HUES6 (cell line): Measurements from ENCODE around the gene THRA.

Experiments
- H3K27ac ChIP-seq: 2 replicates; pipeline ENCODE4 v1.7.0; 2013; ENCODE audit warnings: low read depth, mild to moderate bottlenecking, low read length, inconsistent platforms
- H3K27me3 ChIP-seq: 2 replicates; pipeline ENCODE4 v1.6.1; 2013; ENCODE audit warnings: low read length; ENCODE audit not compliant: control insufficient read depth, insufficient read depth
- H3K36me3 ChIP-seq: 2 replicates; pipeline ENCODE4 v1.6.1; 2013; ENCODE audit warnings: low read length; ENCODE audit not compliant: control insufficient read depth, insufficient read depth
- H3K4me1 ChIP-seq: 2 replicates; pipeline ENCODE4 v1.6.1; 2013; ENCODE audit warnings: low read length; ENCODE audit not compliant: control insufficient read depth, insufficient read depth
- H3K4me3 ChIP-seq: 2 replicates; pipeline ENCODE4 v1.5.1; 2013; ENCODE audit warnings: low read depth, low read length
- H3K9ac ChIP-seq: one replicate; pipeline ENCODE4 v1.6.1; 2013; ENCODE audit warnings: mild to moderate bottlenecking, low read length
- H3K9me3 ChIP-seq: 2 replicates; pipeline ENCODE4 v1.6.1; 2013; ENCODE audit warnings: low read depth, low read length; ENCODE audit not compliant: control insufficient read depth, insufficient read depth

THRA gene

DNA sequence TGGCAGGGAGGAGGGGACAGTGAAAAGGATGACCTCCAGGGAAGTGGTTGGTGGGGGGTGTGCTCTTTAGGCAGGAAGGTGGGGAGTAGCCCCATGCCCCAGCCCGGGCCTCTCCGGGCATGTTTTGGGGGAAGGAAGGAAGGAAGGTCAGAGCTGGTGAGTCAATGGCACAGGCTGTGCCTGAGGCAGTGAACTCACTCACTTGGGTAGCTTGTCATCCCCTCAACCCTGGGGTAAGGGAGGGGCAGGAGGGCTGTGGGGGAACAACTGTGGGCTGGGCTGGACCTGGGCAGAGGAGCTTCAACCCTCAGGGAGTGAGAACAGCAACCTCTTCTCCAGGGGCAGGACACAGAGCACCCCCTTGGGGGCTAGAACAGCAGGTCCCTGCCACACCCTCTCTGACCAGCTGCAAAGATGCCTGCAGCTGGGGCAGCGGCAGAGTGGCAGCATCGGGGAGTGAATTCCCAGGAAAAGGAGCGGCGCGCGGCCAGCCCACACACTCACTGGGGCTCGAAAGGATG, 41.3 kb upstream of the THRA start:
- Histone ChIP-seq H3K9ac (peak overlapping the region; percentile 7), H3K4me3 (no peak overlapping the region), H3K27me3 (no peaks in the 10 kb centered on the region), H3K4me1 (peaks cover 20% of the 10 kb centered on the region), H3K36me3 (peaks cover 76% of the 10 kb centered on the region), H3K27ac (no peak overlapping the region), H3K9me3 (no peaks in the 10 kb centered on the region)

- no peak overlapping the region for H3K27ac ChIP-seq
- H3K9ac ChIP-seq: no peak overlapping the region
- H3K9me3 ChIP-seq: no peaks in the 10 kb centered on the region
- no peaks in the 10 kb centered on the region for H3K27me3 ChIP-seq
- peaks cover 80% of the 10 kb centered on the region for H3K36me3 ChIP-seq
- H3K4me1 ChIP-seq: peaks cover 18% of the 10 kb centered on the region
- no peak overlapping the region for H3K4me3 ChIP-seq
Observed at GRCh38 chr17:40022497-40022896, 40.3 kb upstream of the THRA start.

- Histone ChIP-seq H3K4me1 (peaks cover 14% of the 10 kb centered on the region), H3K4me3 (no peak overlapping the region), H3K27ac (no peak overlapping the region), H3K9ac (no peak overlapping the region), H3K9me3 (no peaks in the 10 kb centered on the region), H3K36me3 (peaks cover 81% of the 10 kb centered on the region), H3K27me3 (no peaks in the 10 kb centered on the region)
Observed at GRCh38 chr17:40022961-40023541, 39.7 kb upstream of the THRA start.

- H3K9ac ChIP-seq: no peak overlapping the region
- no peak overlapping the region for H3K27ac ChIP-seq
- H3K9me3 ChIP-seq: no peaks in the 10 kb centered on the region
- peaks cover 85% of the 10 kb centered on the region for H3K36me3 ChIP-seq
- H3K4me3 ChIP-seq: no peak overlapping the region
- peaks cover 8% of the 10 kb centered on the region for H3K4me1 ChIP-seq
- no peaks in the 10 kb centered on the region for H3K27me3 ChIP-seq
Observed at GRCh38 chr17:40023590-40024292, 39.0 kb upstream of the THRA start.

DNA sequence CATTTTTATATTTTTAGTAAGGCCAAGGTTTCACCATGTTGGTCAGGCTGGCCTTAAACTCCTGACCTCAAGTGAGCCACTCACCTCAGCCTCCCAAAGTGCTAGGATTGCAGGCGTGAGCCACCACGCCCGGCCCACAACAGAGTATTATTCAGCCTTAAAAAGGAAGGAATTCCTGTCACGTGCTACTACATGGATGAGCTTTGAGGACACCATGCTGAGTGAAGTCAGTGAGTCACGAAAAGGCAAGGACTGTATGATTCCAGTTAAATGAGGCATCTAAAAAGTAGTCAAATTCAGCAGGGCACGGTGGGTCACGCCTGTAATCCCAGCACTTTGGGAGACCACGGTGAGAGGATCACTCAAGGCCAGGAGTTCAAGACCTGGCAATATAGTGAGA, 37.9 kb upstream of the THRA start:
- Histone ChIP-seq H3K27me3 (no peaks in the 10 kb centered on the region), H3K9me3 (no peaks in the 10 kb centered on the region), H3K4me3 (no peak overlapping the region), H3K36me3 (peaks cover 85% of the 10 kb centered on the region), H3K27ac (no peak overlapping the region), H3K9ac (no peak overlapping the region), H3K4me1 (no peaks in the 10 kb centered on the region; the same call in 1 of the 2 replicates)

GRCh38 chr17:40025559-40025958, 37.2 kb upstream of the THRA start:
- Histone ChIP-seq H3K27ac (no peak overlapping the region), H3K9me3 (no peaks in the 10 kb centered on the region), H3K9ac (no peak overlapping the region), H3K36me3 (peaks cover 79% of the 10 kb centered on the region), H3K27me3 (no peaks in the 10 kb centered on the region), H3K4me3 (no peak overlapping the region), H3K4me1 (no peaks in the 10 kb centered on the region; the same call in 1 of the 2 replicates)

DNA sequence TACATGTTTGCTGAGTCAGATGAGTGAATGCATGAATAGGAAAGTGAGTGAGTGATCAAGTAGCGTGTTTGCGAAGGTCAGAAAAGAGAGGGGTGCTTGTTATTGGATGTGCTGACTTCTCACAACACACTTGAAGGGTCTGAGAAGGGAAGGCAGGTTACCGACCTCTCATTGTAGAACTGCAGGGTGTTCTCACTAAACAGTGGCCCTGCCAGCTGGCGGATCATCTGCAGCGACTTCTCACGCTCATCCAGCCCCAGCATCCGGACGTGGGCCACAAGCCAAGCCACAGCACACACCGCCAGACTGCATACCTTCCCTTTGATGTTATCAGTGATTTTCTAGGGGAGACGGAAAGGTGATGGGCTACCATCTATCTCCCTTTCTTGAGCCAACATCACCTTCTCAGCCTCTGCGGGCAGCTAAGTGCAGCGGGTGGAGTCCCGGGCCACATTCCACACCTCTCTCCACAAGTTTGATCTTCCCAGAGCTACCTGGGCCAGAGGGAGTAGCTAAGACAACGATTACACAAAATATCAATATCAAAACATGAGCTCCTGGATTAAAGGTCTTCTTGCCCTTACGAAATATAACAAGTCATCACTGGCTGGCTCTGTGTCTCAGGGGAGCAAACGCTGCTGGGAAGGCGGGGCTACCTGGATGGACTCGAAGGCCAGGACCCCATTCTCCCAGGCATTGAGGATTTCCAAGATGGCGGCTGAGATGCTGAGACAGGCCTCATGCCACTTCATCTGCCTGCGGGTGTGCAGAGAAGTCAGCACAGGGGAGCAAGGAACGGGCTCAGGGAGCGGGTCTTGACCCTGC, 36.6 kb upstream of the THRA start:
- no peak overlapping the region for H3K27ac ChIP-seq

GRCh38 chr17:40026816-40027613, 35.8 kb upstream of the THRA start:
- peaks cover 79% of the 10 kb centered on the region for H3K36me3 ChIP-seq
- H3K4me1 ChIP-seq: no peaks in the 10 kb centered on the region; the same call in 1 of the 2 replicates
- no peak overlapping the region for H3K9ac ChIP-seq
- H3K9me3 ChIP-seq: no peaks in the 10 kb centered on the region
- H3K27me3 ChIP-seq: no peaks in the 10 kb centered on the region
- no peak overlapping the region for H3K27ac ChIP-seq
- no peak overlapping the region for H3K4me3 ChIP-seq

More for the DNA sequence above, 36.6 kb upstream of the THRA start:
- H3K9ac ChIP-seq: no peak overlapping the region
- H3K4me3 ChIP-seq: no peak overlapping the region
- no peaks in the 10 kb centered on the region for H3K27me3 ChIP-seq
- H3K4me1 ChIP-seq: no peaks in the 10 kb centered on the region; the same call in 1 of the 2 replicates
- H3K36me3 ChIP-seq: peaks cover 79% of the 10 kb centered on the region
- no peaks in the 10 kb centered on the region for H3K9me3 ChIP-seq

GRCh38 chr17:40027614-40028012, 35.2 kb upstream of the THRA start:
- H3K36me3 ChIP-seq: peaks cover 79% of the 10 kb centered on the region

DNA sequence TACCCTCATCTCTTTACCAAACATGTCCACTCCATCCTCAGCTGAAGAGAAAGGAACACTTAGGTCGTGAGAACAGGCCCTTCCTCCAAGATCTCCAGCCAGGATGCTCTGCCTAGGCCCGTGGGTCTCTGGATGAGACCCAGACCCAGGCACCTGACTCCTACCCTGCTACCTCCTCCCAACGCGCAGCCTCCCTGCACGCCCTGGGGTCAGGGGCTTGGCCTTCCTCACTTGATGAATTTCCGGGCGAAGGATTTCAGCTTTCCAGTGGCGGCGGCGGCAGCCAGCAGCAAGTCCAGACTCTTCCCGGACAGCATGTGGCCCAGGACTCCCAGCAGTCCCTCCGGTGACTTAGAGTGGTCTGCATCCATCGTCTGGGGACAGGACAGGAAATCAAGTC, 34.2 kb upstream of the THRA start:
- Histone ChIP-seq H3K27me3 (no peaks in the 10 kb centered on the region), H3K4me3 (no peak overlapping the region), H3K9ac (no peak overlapping the region), H3K9me3 (no peaks in the 10 kb centered on the region), H3K27ac (no peak overlapping the region), H3K4me1 (no peaks in the 10 kb centered on the region; the same call in 1 of the 2 replicates), H3K36me3 (peaks cover 81% of the 10 kb centered on the region)

More at GRCh38 chr17:40027614-40028012, 35.2 kb upstream of the THRA start:
- H3K4me3 ChIP-seq: no peak overlapping the region
- no peak overlapping the region for H3K9ac ChIP-seq
- H3K4me1 ChIP-seq: no peaks in the 10 kb centered on the region; the same call in 1 of the 2 replicates
- H3K9me3 ChIP-seq: no peaks in the 10 kb centered on the region
- no peaks in the 10 kb centered on the region for H3K27me3 ChIP-seq
- no peak overlapping the region for H3K27ac ChIP-seq
